Daoy (cell line): ENCODE results near the gene MLNR. TPM values are rescaled to one million over a fixed set of nuclear protein-coding genes. Genes with fewer than 3 reads are reported as not detected.
A peak's percentile ranks its signal among the peaks of the same experiment; 100 is the strongest.

Experiments used
- DNase-seq: peaks from one replicate; pipeline ENCODE4 v3.0.0-alpha.2; 2015; ENCODE audit warnings: low read depth
- total RNA-seq: library from RNA; depleted of rRNA; stranded (reverse); fragments of >200 nt; shearing (Covaris generic); gene quantifications from 2 replicates; pipeline ENCODE4 v1.2.3, GENCODE V29; 2014

MLNR gene
- total RNA-seq, 1 experiment from 2014 or later = not detected

GRCh38 chr13:49225223-49226042 is 5.3 kb downstream of the MLNR start:
- DNase-seq = no peak

DNA sequence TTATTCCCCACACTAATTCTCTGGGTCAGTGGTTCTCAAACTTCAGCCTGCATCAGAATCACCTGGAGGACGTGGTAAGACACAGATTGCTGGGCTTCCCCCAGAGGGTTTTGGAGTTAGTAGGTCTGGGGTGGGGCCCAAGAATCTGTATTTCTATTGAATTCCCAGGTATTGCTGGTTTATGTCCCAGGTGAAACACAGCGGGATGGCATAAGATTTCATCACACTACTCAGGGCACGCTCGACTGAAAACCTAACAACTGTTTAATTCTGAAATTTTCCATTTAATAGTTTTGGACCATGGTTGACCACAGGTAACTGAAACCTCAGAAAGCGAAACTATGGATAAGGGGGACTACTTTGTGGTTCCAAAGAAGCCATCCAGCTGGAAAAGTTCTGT is 6.5 kb downstream of the MLNR start:
- no peak for DNase-seq

DNA sequence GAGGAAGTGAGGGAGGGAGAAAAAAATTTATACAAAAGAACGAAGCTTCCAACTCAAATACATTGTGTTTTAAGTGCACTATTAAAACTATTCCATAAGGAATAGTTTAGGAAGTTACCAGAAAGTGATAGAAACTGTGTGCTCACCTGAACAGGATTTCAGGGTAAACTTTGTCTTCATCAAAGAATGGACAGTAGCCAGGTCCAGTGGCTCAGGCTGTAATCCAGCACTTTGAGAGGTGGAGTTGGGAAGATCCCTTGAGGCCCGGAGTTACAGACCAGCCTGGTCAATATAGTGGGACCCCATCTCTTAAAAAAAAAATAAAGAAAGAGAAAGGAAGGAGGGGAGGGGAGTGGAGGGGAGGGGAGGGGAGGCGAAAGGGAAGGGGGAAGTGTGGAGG is 14.6 kb downstream of the MLNR start:
- no peak for DNase-seq

DNA sequence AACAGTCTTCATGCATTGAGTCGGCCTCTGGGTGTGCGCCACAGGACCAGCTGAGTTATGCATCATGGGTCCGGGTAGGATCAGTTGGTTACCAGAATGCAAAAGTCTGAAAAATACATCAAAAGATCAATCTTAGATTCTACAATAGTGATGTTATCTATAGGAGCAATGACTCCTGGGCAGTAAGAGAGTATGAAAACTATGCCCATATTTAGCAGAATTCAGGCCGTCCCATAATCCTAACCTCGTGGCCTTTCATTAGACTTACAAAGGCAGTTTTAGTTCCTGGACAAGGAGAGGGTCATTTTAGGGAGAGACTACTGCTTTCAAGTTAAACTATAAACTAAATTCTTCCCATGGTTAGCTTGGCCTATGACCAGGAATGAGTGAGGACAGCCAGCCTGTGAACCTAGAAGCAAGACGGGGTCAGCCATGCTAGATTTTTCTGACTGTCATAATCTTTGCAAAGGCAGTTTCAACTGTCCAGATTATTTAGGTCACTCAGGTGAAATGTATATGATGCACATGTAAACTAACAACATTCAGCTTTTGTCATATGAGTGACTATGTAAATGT is 15.8 kb downstream of the MLNR start:
- DNase-seq = no peak

DNA sequence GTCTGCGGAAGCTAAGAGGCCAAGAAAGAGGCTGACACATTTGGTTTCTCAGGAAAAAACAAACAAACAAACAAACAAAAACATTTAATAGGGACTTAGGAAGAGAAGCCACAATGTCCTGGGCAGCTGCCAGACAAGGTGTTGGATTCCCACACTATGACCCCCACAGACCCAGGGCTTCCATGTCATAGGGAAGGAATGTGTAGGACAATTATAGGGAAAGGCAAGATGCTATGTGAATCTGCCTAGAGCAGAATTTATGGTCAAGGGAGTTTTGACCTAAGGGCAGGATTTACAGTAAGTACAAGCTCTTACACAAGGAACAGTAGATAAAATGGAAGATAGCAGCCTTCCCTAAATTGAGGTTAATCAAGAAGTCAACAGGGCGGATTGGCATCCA is 18.5 kb downstream of the MLNR start:
- no peak for DNase-seq

DNA sequence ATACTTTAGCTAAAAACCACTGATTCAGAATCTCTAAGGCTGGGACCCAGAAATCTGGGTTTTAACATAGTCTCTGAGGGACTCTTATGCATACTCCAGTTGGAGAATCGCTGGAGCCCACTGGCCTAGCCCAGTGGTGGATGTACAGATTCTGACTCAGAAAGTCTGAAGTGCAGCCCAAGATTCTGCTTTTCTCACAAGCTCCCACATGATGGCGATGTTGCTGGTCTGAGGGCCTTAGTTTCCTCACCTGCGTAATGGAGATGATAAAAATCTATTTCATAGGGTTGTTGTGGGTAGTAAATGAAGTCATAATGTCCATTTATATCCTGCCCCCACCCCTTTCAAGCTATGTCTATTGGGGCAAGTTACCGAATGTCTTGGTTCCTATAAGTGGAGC is 19.9 kb downstream of the MLNR start:
- DNase-seq = peak; percentile 21

- no peak for DNase-seq
Measured at GRCh38 chr13:49241296-49241695, 21.2 kb downstream of the MLNR start.

DNA sequence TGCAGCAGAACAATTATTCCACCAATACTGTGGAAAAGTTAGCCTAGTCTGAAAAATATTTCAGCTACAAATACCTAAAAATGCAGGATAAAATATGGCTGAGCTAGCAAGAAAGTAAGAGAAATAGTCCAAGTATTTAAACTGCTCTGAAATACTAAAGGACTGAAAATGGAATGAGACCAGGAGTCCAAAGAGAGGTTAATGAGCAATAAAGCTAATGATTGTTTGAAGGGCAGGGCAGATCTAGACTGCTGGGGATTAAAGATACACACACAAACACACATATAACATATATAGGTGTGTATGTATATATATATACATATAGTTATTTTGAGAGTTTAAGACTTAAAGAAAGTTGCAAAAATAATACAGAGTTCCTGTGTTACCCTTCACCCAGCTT is 25.0 kb downstream of the MLNR start:
- DNase-seq = no peak

DNA sequence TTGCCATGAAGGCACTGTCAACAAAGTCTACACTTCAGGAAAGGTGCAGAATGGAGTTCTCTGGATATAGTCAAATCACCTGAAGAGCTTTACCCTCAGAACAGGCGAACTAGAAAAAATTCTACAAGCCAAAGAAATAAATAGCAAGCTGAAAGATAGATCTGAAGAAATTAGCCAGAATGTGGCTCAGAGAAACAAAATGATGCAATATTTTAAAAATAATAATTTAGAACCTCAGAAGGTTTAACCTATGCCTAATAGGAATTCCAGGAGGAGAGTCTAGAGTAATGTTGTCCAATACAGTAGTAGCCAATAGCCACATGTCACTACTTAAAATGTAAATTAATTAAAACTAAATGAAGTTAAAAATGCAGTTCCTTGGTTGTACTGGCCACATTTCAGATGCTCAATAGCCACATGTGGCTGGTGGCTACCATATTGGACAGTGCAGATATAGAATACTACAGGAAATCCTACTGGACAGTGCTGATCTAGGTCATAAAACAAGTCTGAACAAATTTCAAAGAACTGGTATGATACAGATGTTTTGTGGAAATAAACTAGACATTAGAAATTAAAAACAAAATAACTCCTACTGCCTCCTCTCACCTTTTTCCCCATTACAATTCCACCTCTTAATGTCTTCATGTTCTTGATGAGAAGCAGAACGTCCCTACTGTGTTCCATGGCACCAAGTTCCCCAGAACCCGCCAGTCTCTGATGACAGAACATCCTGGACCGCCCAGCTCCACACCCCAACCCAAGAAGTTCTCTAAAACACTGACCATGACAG is 26.9 kb downstream of the MLNR start:
- no peak for DNase-seq

DNA sequence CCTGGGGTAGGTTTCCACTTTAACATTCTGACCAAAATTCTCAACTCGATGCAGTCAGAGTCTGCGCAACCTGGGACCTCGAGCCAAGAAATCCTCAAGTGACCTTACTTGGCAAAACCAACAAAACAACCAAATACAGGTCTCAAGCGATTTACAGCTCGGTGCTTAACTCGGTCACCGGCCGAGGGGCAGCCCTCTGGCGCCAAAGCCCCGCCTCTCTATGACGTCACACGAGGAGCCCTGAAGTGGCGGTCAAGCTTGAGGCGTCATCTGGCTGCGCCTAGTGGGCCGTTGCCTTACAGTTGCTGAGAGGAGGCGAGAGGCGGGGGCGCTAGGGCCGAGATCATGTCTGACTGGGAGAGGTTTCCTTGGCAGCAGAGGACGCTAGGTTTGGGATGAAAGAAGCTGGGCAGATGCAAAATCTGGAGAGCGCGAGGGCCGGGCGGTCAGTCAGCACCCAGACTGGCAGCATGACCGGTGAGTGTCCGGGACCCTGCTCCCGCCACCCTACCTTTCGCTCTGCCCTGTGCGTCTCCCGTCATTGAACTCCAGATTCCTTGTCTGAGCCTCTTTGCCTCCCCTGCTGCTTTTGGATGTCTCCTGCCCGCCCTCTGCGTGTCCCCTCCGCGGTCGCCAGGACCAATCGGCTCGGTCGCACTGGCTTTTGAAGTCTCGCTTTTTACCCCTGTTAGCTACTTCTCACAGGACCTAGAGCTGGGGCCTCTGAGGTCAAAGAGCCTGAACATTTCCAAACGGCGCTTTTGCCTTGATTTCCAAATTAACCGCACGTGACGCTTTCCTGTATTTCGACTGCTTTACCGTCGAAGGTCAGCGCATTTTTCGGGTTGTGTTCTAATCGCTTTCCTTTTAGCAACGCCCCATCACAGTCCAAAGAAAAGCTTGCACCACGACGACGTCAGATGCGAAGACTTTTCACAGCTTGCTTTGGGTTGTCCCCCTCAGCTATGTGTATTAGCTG is 27.8 kb downstream of the MLNR start, which contains the start of gene CDADC1:
TSS of gene CDADC1 (plus strand) at position 283 of the 979 bp plus-strand sequence. CDS start at position 396, 113 bp downstream.
- DNase-seq = peak; percentile 95

DNA sequence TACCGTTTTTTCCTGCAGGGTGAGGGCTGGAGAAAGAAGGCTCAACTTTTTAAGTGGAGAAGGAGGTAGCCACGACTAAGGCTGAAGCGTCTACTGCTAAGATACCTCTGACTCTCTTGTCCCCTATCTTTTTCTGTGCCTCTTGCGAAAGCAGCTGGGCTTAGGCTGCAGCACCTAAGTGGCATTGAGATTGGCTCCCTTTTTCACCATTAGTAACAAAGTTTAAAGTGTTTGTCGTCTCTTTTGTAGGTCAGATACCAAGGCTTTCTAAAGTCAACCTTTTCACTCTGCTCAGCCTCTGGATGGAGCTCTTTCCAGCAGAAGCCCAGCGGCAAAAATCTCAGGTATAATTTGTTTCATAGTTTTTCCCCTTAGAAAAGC is 28.5 kb downstream of the MLNR start:
- DNase-seq = no peak

DNA sequence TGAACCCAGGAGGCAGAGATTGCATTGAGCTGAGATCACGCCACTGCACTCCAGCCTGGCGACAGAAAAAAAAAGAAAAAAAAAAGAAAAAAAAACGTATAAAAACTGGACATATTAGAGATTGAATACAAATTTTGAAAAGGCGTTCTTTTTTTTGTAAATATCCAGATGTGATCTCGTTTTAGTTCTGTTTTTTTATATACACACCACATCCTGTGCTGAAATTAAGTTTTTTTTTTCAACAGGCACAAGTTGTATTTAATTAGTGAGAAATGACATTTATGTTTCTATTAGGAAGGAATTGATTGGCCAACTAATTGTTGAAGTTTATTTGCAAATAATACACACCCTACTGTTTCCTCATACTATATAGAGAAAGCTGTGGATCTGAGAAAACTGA is 31.2 kb downstream of the MLNR start:
- DNase-seq = no peak

GRCh38 chr13:49253310-49253709 is 33.2 kb downstream of the MLNR start:
- DNase-seq = no peak

DNA sequence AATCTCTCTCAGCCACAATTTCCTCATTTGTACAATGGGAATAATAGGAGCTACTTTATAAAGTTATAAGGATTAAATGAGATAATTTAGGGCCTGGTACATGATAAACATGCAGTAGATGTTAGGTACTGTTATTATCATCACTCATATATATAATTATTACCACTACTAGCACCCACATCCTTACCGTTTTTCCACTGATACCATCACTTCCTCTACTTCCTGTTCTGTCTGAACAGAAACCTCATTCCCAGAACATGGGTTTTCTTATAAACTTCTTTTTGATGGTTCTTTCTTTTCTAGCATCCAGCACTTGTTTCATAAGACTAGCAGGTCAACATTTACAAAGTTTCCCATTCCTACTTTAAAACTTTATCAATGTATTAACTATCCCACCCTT is 33.9 kb downstream of the MLNR start:
- DNase-seq = no peak

DNA sequence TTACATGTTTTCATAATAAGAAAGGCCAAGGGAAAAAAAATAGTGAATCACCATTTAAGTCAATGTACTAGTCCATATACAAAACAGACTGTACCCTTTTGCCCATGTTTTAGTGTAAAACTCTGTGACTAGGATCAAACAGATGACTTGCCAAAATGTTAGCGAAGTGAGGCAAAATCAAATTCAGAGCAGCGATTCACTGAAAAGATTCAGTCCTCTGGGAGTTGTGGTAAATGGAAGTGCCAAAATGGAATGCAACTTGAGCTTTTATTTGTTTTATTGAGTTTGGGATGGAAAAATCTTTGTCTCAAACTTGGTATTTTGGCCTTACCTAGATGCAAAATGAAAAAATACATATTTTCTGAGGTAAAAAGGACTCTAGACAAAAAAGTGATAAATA is 36.7 kb downstream of the MLNR start:
- no peak for DNase-seq

DNA sequence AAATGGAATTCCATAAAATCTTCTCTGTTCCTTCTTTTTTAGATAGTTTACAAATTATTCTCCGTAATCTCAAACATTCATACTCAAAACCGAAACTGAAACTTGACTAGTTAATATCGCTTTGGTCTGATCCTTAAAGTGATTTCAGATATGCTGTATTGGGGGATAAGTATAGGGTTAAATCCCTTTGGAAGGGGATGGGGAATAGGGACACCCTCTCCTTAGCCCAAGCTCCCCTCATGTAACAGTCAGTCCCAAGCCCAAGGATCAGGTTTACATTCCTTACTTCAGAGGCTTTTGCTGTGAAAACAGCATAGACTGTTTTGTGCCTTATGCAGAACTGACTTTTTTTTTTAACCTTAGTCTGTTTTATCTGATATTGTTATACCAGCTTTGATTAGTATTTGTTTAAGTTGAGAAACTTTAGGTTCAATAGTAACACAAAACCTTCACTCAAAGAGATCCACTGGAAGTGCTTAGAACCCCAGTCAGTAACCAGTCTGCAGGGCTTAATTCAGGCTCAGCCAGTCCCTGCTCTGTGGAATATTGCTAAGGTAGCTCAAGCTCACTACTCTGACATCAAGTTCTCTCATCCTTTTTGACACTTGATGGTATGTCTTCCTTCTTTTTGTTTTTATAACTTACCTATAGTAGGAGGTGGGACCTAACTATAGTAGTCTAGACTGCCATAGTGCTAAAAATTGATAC is 38.1 kb downstream of the MLNR start:
- DNase-seq = no peak

GRCh38 chr13:49259586-49259985 is 39.4 kb downstream of the MLNR start:
- DNase-seq = no peak

GRCh38 chr13:49262634-49263033 is 42.5 kb downstream of the MLNR start:
- DNase-seq = no peak

DNA sequence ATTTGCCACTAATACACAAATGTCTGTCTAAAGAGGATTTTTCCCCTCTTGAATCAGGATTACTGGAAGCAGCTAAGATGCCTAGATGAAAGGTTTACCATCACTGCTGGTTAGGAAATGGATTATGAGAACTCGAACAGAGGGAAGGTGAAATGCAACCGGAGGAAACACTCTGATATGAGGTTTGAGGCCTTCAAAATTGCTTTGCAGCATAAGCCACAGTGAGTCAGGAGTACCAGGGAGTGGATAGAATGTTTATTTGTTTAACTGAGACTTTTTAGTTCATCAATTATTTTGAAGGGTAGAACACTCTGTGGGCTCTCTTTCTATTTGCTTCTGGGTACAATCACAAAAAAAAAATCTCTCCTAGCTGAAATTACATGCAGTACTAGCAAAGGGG is 45.7 kb downstream of the MLNR start:
- DNase-seq = peak; percentile 15

DNA sequence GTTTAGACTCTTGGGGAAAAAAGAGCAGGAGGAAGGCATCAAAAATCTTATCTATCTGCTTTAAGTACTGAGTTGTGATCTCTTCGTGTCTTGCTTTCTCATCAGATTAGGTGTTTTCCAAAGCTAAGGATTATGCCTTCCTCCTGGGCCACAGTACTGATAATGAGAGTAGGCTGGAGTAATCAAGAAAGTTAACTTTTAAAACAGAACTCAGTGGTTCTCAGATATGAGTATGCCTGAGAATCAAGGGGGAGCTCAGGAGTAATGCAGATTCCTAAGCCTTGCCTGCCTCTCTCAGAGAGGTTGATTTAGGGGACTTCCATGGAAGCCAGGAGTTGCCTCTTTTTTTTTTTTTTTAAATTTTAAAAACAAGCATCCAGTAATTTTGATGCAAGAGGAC is 51.1 kb downstream of the MLNR start:
- no peak for DNase-seq
